OCI-LY7 (cell line): Measurements from ENCODE around the gene PXDN.

Source experiments
- CTCF ChIP-seq: fragments of 200-600 bp; sonication (generic); conservative IDR thresholded peaks from 2 replicates; pipeline ENCODE4 v1.5.1; 2014; ENCODE audit warnings: mild to moderate bottlenecking, antibody characterized with exemption, low read length, moderate library complexity, mixed read lengths
- EZH2phosphoT487 ChIP-seq: fragments of 200-600 bp; sonication (generic); IDR thresholded peaks from 2 replicates; pipeline ENCODE4 v1.6.1; 2018; ENCODE audit warnings: low read depth, borderline replicate concordance, mild to moderate bottlenecking, mixed run types, antibody characterized with exemption, low read length, moderate library complexity, mixed read lengths

GRCh38 chr2:1626271-1626681 is 118.0 kb downstream of the PXDN start:
- TF ChIP-seq CTCF (no peak), EZH2phosphoT487 (no peak)
